Measurements from ENCODE around the gene SEPTIN1. TPM values are rescaled to one million over a fixed set of nuclear protein-coding genes. Genes with fewer than 3 reads are reported as not detected.

SEPTIN1 gene
- total and polyA plus RNA-seq, 2 of the 13 experiments (the other 11 are each of a cell fraction or from before 2014, with no cell fraction given), result 0.18 to 0.67 TPM

- peak; percentile 81 for TF ChIP-seq ZNF687 (CRISPR knock-in tag; IDR thresholded peaks at IDR 0.05)
- peak; percentile 75; the same call in 1 of the 2 replicates for TF ChIP-seq POLR2G (IDR thresholded peaks at IDR 0.05; ENCODE audit: low read depth, low read length)
- TF ChIP-seq CREBL2 (CRISPR knock-in tag; IDR thresholded peaks at IDR 0.05; ENCODE audit: borderline replicate concordance), result 0 out of 2 replicates have a peak, but pooled peaks have one; percentile 8
- TF ChIP-seq BCL3 (CRISPR knock-in tag; IDR thresholded peaks at IDR 0.05), result 0 out of 2 replicates have a peak, but pooled peaks have one; percentile 5
- TF ChIP-seq THAP11 (CRISPR knock-in tag; IDR thresholded peaks at IDR 0.05), result no peak; the same call in 1 of the 2 replicates
- peak; percentile 48; the same call in 1 of the 2 replicates for TF ChIP-seq ZNF235 (CRISPR knock-in tag; IDR thresholded peaks at IDR 0.05; ENCODE audit: borderline replicate concordance)
- peak; percentile 80 for TF ChIP-seq RBM39 (IDR thresholded peaks at IDR 0.05; ENCODE audit: low read depth, low read length, poor library complexity, severe bottlenecking)
- no peak for TF ChIP-seq DNMT1 (CRISPR knock-in tag; IDR thresholded peaks at IDR 0.05)
- TF ChIP-seq NRL (CRISPR knock-in tag; IDR thresholded peaks at IDR 0.05; ENCODE audit: borderline replicate concordance), result no peak
- peak; percentile 44; the same call in 1 of the 2 replicates for TF ChIP-seq ZNF317 (CRISPR knock-in tag; IDR thresholded peaks at IDR 0.05)
- peak; percentile 86; the same call in 1 of the 2 replicates for TF ChIP-seq ZNF501 (CRISPR knock-in tag; IDR thresholded peaks at IDR 0.05)
- peak; percentile 54; the same call in 1 of the 2 replicates for TF ChIP-seq ZNF136 (CRISPR knock-in tag; IDR thresholded peaks at IDR 0.05; ENCODE audit: low read depth)
- peak; percentile 9; the same call in 1 of the 2 replicates for TF ChIP-seq ZC3H4 (CRISPR knock-in tag; IDR thresholded peaks at IDR 0.05; ENCODE audit: borderline replicate concordance)
- peak; percentile 68 for TF ChIP-seq ASH2L (IDR thresholded peaks at IDR 0.05; ENCODE audit: insufficient read length, low read depth, low read length)
- 0 out of 2 replicates have a peak, but pooled peaks have one; percentile 30 for TF ChIP-seq TIGD3 (CRISPR knock-in tag; IDR thresholded peaks at IDR 0.05; ENCODE audit: borderline replicate concordance)
- TF ChIP-seq ZNF607 (CRISPR knock-in tag; IDR thresholded peaks at IDR 0.05; ENCODE audit: borderline replicate concordance), result peak; percentile 48; the same call in 1 of the 2 replicates
- peak; percentile 56; the same call in 1 of the 2 replicates for TF ChIP-seq EED (CRISPR knock-in tag; IDR thresholded peaks at IDR 0.05)
- no peak for TF ChIP-seq KDM6A (CRISPR knock-in tag; IDR thresholded peaks at IDR 0.05; ENCODE audit: low read depth)
- peak; percentile 68; the same call in 1 of the 2 replicates for TF ChIP-seq ATF1 (CRISPR knock-in tag; IDR thresholded peaks at IDR 0.05)
- TF ChIP-seq ZNF775 (CRISPR knock-in tag; IDR thresholded peaks at IDR 0.05; ENCODE audit: borderline replicate concordance), result no peak
- TF ChIP-seq ZNF34 (CRISPR knock-in tag; IDR thresholded peaks at IDR 0.05; ENCODE audit: borderline replicate concordance), result no peak
- peak; percentile 43; the same call in 1 of the 2 replicates for TF ChIP-seq ZBTB38 (CRISPR knock-in tag; IDR thresholded peaks at IDR 0.05)
- TF ChIP-seq HNRNPUL1 (IDR thresholded peaks at IDR 0.05; ENCODE audit: low read depth, low read length), result no peak
Measured at GRCh38 chr16:30377812-30378235, 4.5 kb downstream of the SEPTIN1 start (continued).
